Tibial nerve (tissue), 4 donors: ENCODE data around the gene LUC7L2.

ENCODE experiments used
- EP300 ChIP-seq, 2 donors: sonication (generic); formaldehyde crosslinking; IDR thresholded peaks; one replicate each; pipeline ENCODE4 v1.6.1; 2017; ENCODE audit warnings: antibody characterized with exemption in 2 of 2, mild to moderate bottlenecking in 1 of 2
- TF ChIP-seq, protein P1 (sequence below), 5 experiments: fragments of 200-600 bp in 3 of 5; fragments of 450-650 bp in 2 of 5; sonication (generic) in 3 of 5; IDR thresholded peaks; one replicate each; pipeline ENCODE4 v1.5.1; 2016 to 2019; ENCODE audit warnings: antibody characterized with exemption in 5 of 5, mild to moderate bottlenecking in 3 of 5, moderate library complexity in 2 of 5

GRCh38 chr7:139453673-139454321 lies 94.1 kb downstream of the LUC7L2 start:
- no peak for TF ChIP-seq EP300 (IDR thresholded peaks at IDR 0.05)
- TF ChIP-seq, protein P1, sequence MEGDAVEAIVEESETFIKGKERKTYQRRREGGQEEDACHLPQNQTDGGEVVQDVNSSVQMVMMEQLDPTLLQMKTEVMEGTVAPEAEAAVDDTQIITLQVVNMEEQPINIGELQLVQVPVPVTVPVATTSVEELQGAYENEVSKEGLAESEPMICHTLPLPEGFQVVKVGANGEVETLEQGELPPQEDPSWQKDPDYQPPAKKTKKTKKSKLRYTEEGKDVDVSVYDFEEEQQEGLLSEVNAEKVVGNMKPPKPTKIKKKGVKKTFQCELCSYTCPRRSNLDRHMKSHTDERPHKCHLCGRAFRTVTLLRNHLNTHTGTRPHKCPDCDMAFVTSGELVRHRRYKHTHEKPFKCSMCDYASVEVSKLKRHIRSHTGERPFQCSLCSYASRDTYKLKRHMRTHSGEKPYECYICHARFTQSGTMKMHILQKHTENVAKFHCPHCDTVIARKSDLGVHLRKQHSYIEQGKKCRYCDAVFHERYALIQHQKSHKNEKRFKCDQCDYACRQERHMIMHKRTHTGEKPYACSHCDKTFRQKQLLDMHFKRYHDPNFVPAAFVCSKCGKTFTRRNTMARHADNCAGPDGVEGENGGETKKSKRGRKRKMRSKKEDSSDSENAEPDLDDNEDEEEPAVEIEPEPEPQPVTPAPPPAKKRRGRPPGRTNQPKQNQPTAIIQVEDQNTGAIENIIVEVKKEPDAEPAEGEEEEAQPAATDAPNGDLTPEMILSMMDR (IDR thresholded peaks at IDR 0.05), result no peak
